Measurements from ENCODE around the gene AJUBA.
"Not testable (repeated sequence)": the region's sequence is repeated elsewhere in the genome, so short reads cannot be mapped to it uniquely, and the experiment has no call there.

The AJUBA gene

DNA sequence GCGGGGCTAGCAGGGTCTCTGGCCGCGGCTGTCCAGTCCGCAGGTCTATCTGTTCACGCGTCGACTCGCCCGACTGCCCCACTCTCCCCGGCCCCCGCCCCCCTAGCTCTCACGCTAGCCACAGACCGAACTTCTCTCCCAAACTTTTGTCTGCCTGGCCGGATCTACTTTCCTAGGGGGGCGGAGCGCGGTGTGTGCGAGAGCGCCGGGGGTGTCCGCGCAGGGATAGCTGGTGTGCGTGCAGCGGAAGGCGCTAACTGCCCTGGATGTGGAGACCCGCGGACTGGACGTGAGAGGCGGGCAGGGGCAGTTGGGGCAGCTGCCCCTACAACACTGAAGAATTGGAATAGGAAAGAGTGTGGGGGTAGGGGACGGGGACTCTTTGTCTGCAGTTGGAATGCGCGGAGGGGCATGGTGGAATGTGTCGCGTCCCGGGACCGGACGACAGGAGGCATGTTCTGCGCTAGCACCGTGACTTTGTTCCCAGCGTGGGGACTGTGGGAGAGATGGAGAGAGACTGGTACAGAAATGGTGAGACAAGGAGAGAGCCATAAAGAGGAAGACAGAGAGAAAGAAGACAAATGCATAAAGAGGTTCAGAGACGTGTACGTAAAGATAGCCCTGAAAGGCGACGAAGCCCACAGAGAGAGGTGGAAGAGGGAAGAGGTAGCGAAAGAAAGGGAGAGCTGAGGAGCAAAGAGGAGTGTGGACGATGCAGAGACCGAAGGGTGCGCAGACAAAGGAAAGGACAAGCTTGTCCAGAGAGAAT, at the start of gene AJUBA:
Gene AJUBA (minus strand): TSS at position 75 of the 769 bp plus-strand sequence. CDS start 285 bp downstream, outside the sequence.
- DNase-seq (ENCODE audit: low read depth): peak; percentile 55

- no peak for DNase-seq (ENCODE audit: low read depth)
Observed at GRCh38 chr14:23030936-23031335, 48.6 kb upstream of the AJUBA start.

GRCh38 chr14:23028799-23029198, 46.4 kb upstream of the AJUBA start:
- no peak for DNase-seq (ENCODE audit: low read depth)

GRCh38 chr14:23025151-23025814, 42.9 kb upstream of the AJUBA start:
- DNase-seq (ENCODE audit: low read depth): no peak

DNA sequence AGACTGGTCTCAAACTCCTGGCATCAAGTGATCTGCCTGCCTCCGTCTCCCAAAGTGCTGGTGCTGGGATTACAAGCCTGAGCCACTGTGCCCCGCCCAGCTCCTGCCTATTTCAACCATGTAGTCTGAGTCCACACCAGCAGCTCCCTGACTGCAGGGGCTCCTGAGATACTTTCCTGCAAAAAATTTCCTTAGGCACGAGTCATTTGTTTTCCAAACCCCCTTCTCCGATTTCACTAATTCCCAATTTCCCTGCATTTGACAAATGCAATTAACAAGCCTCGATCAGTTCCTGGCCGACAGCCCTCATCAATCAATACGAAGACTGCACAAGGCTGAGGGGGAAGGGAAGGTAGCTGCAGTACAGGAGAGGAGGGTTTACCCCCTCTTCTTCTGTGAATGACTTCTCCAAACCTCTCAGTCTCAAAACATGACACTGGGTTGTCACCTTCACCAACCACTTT, 42.3 kb upstream of the AJUBA start:
- DNase-seq (ENCODE audit: low read depth): no peak

- DNase-seq (ENCODE audit: low read depth): no peak
Observed at GRCh38 chr14:23023795-23024152, 41.4 kb upstream of the AJUBA start.

GRCh38 chr14:23023022-23023794, 40.9 kb upstream of the AJUBA start:
- no peak for DNase-seq (ENCODE audit: low read depth)

- DNase-seq (ENCODE audit: low read depth): no peak
Observed at GRCh38 chr14:23021889-23022442, 39.6 kb upstream of the AJUBA start.

DNA sequence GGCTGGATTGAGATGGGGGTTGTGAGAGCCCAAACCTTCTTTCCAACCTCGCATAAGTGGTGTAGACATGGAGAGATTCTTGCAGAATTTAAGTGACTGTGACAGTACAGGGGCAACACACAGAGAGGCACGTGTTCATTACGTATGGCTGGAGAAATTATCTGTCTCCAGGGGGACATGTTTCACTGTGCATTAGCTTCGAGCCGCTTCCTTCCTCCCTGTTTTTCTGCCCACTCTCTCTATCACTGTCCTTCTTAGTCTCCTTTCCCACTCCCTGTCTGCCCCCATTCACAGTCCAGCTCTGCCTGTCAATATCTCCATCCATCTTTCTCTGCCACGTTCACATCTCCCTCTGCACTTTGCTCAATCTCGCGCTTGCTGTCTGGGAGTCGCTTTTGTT, 39.1 kb upstream of the AJUBA start:
- no peak for DNase-seq (ENCODE audit: low read depth)

- DNase-seq (ENCODE audit: low read depth): no peak
Observed at GRCh38 chr14:23020143-23021128, 38.1 kb upstream of the AJUBA start.

- no peak for DNase-seq (ENCODE audit: low read depth)
Observed at GRCh38 chr14:23018107-23018506, 35.8 kb upstream of the AJUBA start.

- DNase-seq (ENCODE audit: low read depth): no peak
Observed at GRCh38 chr14:23017091-23017490, 34.7 kb upstream of the AJUBA start.

- no peak for DNase-seq (ENCODE audit: low read depth)
Observed at GRCh38 chr14:23015618-23016017, 33.3 kb upstream of the AJUBA start.

- DNase-seq (ENCODE audit: low read depth): not testable (repeated sequence)
Observed at GRCh38 chr14:23013749-23014054, 31.4 kb upstream of the AJUBA start.

GRCh38 chr14:23013054-23013748, 30.9 kb upstream of the AJUBA start:
- DNase-seq (ENCODE audit: low read depth): no peak

DNA sequence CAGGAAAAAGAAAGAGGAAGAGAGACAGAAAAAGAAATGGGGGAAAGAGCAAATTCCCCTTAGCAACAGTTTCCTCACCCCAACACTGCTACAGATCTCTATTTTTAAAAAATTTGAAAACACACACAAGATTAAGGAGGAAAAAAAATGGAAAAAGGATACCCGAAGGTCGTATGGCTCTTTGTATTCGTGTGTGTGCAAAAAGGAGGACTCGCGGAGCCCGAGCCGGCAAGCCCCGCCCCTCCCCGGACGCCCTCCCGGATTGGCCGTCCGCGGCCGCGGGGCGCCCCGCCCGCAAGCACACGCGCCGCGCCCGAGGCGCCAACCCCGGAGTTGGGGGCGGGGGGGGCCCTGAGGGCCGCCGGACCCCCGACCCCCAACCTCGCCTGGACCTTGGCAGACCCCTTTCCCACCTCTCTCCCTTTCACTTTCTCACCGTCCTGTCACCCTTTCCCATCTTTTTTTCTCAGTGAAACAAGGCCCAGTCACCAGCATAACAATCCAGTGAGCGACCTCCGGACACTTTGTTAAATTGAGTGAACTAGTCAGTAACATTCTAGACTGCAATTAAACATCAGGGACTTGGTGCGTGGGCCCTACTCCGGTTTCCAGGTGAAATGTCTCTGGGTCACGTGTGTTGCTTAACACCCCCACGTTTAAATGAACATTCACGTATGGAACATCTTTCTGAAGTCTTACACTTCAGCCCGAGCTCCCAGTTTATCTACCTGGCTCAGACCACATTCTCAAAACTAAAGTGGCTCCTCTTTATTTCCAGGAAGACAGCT, 27.8 kb upstream of the AJUBA start, which contains the start of gene C14orf93:
Gene C14orf93 (minus strand): TSS at position 205 of the 788 bp plus-strand sequence. CDS start 11,120 bp downstream, outside the sequence.
- DNase-seq (ENCODE audit: low read depth): peak; percentile 58

DNA sequence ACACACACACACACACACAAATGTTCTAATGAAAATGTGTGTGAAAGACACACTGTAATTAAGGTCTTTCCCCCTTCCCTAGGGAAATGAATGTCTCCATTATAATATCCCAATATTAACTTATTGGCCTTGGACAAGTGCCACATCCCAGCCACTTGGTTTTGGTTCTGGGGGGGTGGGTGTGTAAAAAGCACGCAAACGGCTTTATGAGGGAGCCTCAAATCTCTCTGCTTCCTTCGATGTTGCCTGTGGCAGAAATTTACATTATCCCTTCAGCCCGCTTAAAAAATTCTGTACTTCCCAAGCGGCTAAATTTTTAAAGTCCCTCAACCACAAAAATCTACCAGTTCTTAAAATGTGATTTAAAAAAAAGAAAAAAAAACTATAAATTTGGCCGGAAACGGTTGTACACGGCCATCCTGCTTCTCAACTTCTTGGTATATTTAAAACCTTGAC, 27.2 kb upstream of the AJUBA start:
- DNase-seq (ENCODE audit: low read depth): no peak

DNA sequence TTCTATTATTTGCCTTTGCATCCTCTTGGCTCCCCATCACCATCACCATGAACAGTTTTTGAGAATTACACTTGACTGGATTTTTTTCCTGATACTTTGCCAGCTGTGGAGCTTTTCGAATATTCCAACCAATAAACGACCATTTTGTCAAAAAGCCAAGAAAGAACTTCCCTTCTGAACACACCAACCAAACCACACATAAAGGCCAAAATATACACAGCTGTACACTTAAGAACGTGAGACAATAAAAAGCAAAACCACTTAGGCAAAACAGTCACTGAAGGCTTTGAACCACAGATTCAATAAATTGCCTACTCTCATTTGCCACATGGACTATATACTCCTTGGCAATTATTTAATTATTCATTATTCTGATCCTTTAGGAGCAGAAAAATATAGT, 26.5 kb upstream of the AJUBA start:
- DNase-seq (ENCODE audit: low read depth): no peak

DNA sequence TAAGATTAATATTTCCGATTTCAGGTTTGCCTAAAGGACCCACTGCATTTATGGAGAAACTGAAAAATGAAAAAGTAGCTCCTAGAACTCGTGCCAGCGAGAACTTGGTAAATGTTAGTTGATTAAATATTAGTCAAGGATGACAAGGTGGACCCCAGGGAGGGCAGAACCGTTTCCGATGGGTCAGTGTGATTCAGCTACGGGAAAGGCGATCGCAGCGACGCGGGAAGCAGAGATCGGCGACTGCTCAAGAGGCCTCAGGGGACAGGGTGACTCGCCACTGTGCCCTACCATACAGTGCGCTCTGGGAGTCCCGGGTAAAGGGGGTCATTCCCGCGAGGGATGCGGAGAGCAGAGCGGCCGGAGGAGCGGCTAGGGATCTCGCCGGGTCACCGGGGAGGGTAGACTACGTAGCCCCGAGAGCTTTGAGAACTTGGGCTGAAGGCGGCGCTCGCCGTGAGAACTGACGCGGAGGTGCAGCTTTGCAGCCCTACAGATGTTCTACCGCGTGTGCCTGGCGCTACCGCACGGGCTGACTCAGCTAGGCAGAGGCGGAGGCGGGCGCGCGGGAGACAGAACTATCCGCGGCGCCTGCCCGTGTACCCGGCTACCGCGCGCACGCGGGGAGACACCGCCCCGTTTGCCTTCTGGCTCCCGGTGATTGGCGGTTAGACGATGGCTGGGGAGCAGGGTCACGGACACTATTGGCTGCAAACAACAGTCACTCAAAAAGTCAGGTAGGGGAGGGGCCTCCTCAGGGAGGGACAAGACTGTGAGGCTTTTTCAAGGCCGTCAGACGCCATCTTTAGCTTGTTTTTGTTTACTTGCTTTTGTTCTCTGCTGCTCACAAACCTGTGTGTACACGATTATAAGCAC, 24.4 kb upstream of the AJUBA start:
- DNase-seq (ENCODE audit: low read depth): peak; percentile 96
